Activated CD8-positive, alpha-beta memory T cell treated with anti-CD3 and anti-CD28 coated beads for 36 hours (primary cell): ENCODE data around the gene ACO2. TPM values are rescaled to one million over a fixed set of nuclear protein-coding genes. Genes with fewer than 3 reads are reported as not detected.

Source experiments
- CTCF ChIA-PET: fragments of 350-600 bp; sonication (Branson Sonifier 250); formaldehyde crosslinking; loops from one replicate; lab custom pipeline; 2021; ENCODE audit warnings: antibody characterized with exemption; lab: Charles Lee
- POLR2A ChIA-PET: fragments of 350-600 bp; sonication (Branson Sonifier 250); formaldehyde crosslinking; loops from one replicate; lab custom pipeline; 2021; ENCODE audit warnings: antibody characterized with exemption; lab: Charles Lee
- total RNA-seq, 2 experiments: library from RNA; stranded (reverse); gene quantifications; one replicate each; pipeline ENCODE4 v1.2.3, GENCODE V29; 2021

ACO2 gene
- total RNA-seq, 2 experiments from 2014 or later, result 111 to 112 TPM

DNA sequence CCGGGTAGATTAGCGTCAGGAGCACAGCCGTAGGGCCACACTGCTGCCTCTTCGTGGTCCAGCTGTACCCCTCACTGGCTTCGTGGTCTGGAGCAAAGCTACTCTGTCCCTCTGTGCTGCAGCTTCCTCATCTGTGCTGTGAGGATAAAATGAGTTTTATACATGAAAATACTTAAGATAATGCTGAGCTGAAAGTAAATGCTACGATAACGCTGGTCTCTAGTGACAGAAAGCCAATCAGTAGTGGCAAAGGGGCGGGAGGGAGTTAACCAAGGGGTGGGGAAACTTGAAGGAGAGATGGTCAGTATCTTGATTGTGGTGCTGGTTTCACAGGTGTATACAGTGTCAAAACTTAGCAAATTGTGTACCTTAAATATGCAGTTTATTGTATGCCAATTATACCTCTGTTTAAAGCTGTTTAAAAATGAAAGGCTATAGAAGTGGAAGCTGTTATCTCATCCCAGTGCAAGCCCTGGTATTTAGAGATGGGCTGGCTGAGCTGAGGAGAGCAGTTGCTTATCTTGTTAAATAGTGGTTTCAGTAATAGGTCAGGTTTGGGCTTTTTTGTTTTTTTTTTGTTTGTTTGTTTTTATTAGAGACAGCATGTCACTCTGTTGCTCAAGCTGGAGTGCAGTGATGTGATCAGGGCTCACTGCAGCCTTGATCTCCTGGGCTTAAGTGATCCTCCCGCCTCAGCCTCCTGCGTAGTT, 36.7 kb downstream of the ACO2 start:
- POLR2A ChIA-PET, result no interaction called here
- CTCF ChIA-PET, result interaction anchor here (1.8 kb wide), 1 partner anchor 102 kb away, joined by 4 read pairs; no protein-coding TSS in a partner anchor

DNA sequence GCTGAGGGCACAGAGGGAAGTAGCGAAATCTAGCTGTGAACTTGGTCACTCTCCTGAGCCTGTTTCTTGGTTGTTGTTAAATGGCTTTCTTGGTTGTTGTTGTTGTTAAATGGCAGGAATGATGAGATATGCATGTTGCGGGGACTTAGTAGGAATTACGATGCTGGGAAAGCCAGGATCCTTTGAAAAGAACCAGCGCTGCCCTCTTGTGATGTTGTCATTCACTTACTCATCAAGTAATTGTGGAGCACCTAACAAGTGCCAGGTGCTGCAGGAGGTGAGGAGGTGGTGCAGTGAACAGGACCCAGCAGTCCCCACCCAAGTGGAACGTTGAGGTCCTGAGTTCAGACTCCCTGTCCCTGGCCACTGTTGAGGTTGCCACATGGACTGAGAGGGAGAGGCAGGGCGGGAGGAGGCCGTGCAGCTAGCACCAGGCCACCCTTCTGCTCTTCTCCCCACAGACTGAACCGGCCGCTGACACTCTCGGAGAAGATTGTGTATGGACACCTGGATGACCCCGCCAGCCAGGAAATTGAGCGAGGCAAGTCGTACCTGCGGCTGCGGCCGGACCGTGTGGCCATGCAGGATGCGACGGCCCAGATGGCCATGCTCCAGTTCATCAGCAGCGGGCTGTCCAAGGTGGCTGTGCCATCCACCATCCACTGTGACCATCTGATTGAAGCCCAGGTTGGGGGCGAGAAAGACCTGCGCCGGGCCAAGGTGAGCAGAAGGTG, 38.6 kb downstream of the ACO2 start:
- CTCF ChIA-PET, result no interaction called here
- POLR2A ChIA-PET, result no interaction called here

- ChIA-PET CTCF (interaction anchor here (1.3 kb wide), 1 partner anchor 9 kb away, joined by 6 read pairs; no protein-coding TSS in a partner anchor), POLR2A (no interaction called here)
Observed at GRCh38 chr22:41508770-41509170, 39.9 kb downstream of the ACO2 start.

- ChIA-PET CTCF (interaction anchor here (0.8 kb wide), 1 partner anchor 108 kb away, joined by 3 read pairs; no protein-coding TSS in a partner anchor), POLR2A (no interaction called here)
Observed at GRCh38 chr22:41511521-41511968, 42.6 kb downstream of the ACO2 start.

GRCh38 chr22:41512421-41513194, 43.7 kb downstream of the ACO2 start:
- POLR2A ChIA-PET, result interaction anchor here (0.6 kb wide), 1 partner anchor 45 kb away, joined by 6 read pairs; no protein-coding TSS in a partner anchor
- CTCF ChIA-PET, result interaction anchor here (0.8 kb wide), 1 partner anchor 109 kb away, joined by 3 read pairs; no protein-coding TSS in a partner anchor

GRCh38 chr22:41513391-41513790, 44.5 kb downstream of the ACO2 start:
- ChIA-PET POLR2A (no interaction called here), CTCF (interaction anchor here (0.6 to 1.7 kb wide), 6 partner anchors 11 to 356 kb away, joined by 3 to 8 read pairs (median 4); no protein-coding TSS in a partner anchor)

DNA sequence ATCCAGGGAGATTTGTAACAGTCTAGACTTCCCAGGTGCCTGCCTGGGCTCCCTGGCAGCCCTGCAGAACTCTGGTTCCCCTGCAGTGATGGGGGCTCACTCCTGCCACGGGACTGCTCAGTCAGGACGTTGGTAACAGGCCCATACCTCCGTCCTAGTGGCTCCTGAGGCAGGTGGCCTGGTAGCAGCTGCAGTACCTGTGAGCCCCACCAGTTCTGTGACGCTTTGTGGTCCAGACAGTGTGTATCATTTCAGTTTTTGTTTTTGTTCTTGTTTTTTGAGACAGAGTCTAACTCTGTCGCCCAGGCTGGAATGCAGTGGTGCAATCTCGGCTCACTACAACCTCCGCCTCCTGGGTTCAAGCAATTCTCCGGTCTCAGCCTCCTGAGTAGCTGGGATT, 47.5 kb downstream of the ACO2 start:
- ChIA-PET POLR2A (no interaction called here), CTCF (interaction anchor here (1.8 to 4.9 kb wide), 3 partner anchors 10 to 113 kb away, joined by 7 to 52 read pairs (median 16); no protein-coding TSS in a partner anchor)

- POLR2A ChIA-PET, result no interaction called here
- CTCF ChIA-PET, result interaction anchor here (0.7 to 4.9 kb wide), 12 partner anchors 8 to 114 kb away, joined by 3 to 52 read pairs (median 4); partner anchors contain the start of genes PHF5A and TOB2
Observed at GRCh38 chr22:41517172-41518047, 48.5 kb downstream of the ACO2 start.

- POLR2A ChIA-PET, result no interaction called here
- CTCF ChIA-PET, result interaction anchor here (0.9 to 4.9 kb wide), 10 partner anchors 9 to 115 kb away, joined by 3 to 52 read pairs (median 6); no protein-coding TSS in a partner anchor
Observed at GRCh38 chr22:41518048-41518347, 49.1 kb downstream of the ACO2 start.

DNA sequence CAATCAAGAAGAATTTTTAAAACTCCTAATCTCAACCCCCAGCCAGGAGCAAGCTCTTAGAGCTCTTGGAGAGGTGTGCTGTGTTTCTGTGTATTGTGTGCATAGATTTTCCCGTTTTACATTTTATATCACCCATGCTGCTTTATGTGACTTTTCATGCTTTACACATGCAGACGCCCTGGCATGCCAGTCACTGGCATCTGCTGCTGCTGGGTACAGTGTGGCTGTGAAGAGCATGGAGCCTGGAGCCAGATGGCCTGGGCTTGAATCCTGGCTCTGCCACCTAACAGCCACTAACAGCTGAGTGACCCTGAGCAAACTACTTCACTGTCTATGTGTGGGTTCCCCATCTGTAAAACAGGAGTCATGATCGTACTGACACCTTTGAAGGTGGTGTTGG, 52.2 kb downstream of the ACO2 start:
- ChIA-PET POLR2A (no interaction called here), CTCF (interaction anchor here (0.8 to 1.9 kb wide), 2 partner anchors 9 to 118 kb away, joined by 4 to 10 read pairs; no protein-coding TSS in a partner anchor)

DNA sequence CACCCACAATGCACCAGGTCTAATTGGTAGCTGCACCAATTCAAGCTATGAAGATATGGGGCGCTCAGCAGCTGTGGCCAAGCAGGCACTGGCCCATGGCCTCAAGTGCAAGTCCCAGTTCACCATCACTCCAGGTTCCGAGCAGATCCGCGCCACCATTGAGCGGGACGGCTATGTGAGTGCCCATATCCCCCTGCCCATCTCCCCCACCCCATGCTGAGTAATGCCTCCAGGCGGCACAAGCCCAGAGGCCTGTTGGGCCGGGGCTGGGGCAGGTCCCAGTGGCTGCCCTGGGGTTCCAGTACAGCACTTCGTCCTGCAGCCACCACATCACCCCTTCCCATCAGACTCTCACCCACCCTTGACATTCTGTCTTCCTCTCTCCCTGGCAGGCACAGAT, 53.9 kb downstream of the ACO2 start:
- ChIA-PET CTCF (no interaction called here), POLR2A (no interaction called here)

DNA sequence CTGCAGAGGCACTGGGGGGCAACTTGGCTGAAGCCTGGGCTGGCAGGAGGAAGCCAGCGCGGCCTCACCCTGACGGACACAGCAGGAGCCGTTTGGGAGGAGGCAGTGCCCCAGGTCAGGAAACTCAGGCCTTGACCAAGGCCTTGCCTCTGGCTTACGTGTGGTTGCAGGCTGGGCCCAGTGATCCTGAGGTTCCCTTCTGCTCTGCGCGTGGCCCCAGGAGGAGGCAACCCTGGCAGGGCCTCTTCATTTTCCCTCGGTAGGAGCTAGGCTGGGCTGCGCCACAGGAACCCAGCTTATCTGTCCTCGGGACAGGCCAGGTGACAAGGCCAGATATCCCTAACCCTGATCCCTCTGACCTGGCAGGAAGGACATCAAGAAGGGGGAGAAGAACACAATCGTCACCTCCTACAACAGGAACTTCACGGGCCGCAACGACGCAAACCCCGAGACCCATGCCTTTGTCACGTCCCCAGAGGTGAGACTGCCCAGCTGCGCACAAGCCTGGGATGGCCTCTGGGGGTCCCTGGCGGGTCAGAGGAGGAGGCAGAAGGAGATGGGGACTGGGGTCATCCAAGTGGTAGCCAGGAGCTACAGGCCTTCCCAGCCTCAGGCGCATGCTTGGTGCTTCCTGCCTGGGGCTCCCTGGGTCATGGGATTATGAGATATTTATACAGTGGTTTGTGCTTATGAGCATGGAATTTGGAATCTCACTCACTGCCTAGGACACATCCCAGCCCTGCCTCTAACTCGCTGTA, 54.7 kb downstream of the ACO2 start:
- ChIA-PET CTCF (interaction anchor here (0.5 to 1.5 kb wide), 2 partner anchors 114 to 338 kb away, joined by 3 to 7 read pairs; no protein-coding TSS in a partner anchor), POLR2A (interaction anchor here (0.8 kb wide), 1 partner anchor 75 kb away, joined by 5 read pairs; no protein-coding TSS in a partner anchor)

DNA sequence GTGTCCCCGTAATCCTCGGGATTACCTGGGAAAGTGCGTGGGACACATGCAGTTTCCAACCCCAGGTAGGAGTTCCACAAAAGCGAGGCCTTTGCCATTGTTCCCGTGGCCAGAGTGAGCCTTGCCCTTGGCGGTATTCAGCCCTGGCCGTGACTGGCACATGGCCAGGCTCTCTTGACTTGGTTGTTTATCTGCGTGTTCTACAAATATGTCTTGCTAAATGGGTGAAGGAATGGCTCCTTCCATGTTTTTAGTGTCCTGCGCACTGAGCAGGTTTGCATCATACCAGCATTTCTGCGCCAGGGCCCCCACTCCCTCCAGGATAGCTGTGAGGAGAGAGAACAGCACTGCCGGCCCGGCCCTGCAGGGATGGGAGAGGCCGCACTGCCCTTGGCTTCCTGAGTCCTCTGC, 55.3 kb downstream of the ACO2 start:
- ChIA-PET CTCF (interaction anchor here (0.8 to 1.6 kb wide), 5 partner anchors 11 to 122 kb away, joined by 3 to 8 read pairs (median 4); partner anchors contain the start of genes ACO2 and PHF5A), POLR2A (interaction anchor here (0.6 to 0.8 kb wide), 2 partner anchors 19 to 76 kb away, joined by 3 to 5 read pairs; no protein-coding TSS in a partner anchor)

DNA sequence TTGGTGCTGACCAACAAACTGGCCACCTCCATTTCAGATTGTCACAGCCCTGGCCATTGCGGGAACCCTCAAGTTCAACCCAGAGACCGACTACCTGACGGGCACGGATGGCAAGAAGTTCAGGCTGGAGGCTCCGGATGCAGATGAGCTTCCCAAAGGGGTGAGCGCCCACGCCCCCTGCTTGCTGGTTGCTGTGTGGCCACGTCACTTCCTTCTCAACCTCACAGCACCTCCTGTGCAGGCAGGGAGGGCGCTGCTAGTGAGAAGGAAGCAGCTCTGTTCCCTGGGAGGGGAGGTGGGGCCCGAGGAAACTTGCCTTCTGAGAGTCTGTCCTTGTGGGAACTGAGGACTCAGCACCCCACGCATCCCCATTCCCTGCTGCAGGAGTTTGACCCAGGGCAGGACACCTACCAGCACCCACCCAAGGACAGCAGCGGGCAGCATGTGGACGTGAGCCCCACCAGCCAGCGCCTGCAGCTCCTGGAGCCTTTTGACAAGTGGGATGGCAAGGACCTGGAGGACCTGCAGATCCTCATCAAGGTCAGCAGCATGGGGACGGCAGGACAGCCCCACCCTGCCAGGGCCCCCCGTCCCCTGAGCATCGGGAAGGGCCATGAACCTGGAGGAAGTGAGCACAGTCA, 56.0 kb downstream of the ACO2 start:
- POLR2A ChIA-PET, result interaction anchor here (0.6 to 0.8 kb wide), 4 partner anchors 19 to 116 kb away, joined by 3 to 5 read pairs (median 4); partner anchors contain the start of gene PMM1

GRCh38 chr22:41525450-41526225, 56.7 kb downstream of the ACO2 start:
- ChIA-PET POLR2A (interaction anchor here (0.8 kb wide), 1 partner anchor 64 kb away, joined by 3 read pairs; the partner anchor contains the start of gene PMM1), CTCF (interaction anchor here (0.9 to 1.9 kb wide), 5 partner anchors 8 to 122 kb away, joined by 3 to 16 read pairs (median 4); partner anchors contain the start of genes ACO2 and PHF5A)

More for the DNA sequence above, 56.0 kb downstream of the ACO2 start:
- CTCF ChIA-PET, result interaction anchor here (0.8 to 1.6 kb wide), 6 partner anchors 11 to 123 kb away, joined by 3 to 8 read pairs (median 4); partner anchors contain the start of genes ACO2 and PHF5A
